Measurements from ENCODE around the gene VEGFB.
A peak's percentile ranks its signal among the peaks of the same experiment; 100 is the strongest.

Gene VEGFB

GRCh38 chr11:64284962-64285884, 50.8 kb downstream of the VEGFB start, which contains the start of gene GPR137:
GPR137 (plus strand) TSS chr11:64285848; CDS start chr11:64286525, 677 bp downstream.
- peak; percentile 85 to 89 for DNase-seq

GRCh38 chr11:64285885-64286800, 51.8 kb downstream of the VEGFB start:
- DNase-seq: peak in 1 of 2 experiments; percentile 31

GRCh38 chr11:64286801-64287159, 52.4 kb downstream of the VEGFB start:
- no peak for DNase-seq

- no peak for DNase-seq
Measured at GRCh38 chr11:64287676-64288352, 53.4 kb downstream of the VEGFB start.

GRCh38 chr11:64288353-64288750, 54.0 kb downstream of the VEGFB start:
- no peak for DNase-seq
